Common myeloid progenitor, CD34-positive (primary cell): ENCODE data around the gene RPL18.
A peak's percentile ranks its signal among the peaks of the same experiment; 100 is the strongest.

Experiments
- CTCF ChIA-PET: fragments of 350-600 bp; sonication (Branson Sonifier 250); formaldehyde crosslinking; loops from one replicate; lab custom pipeline; 2021; ENCODE audit warnings: antibody characterized with exemption; lab: Charles Lee
- POLR2A ChIA-PET: fragments of 350-600 bp; sonication (Branson Sonifier 250); formaldehyde crosslinking; loops from one replicate; lab custom pipeline; 2021; ENCODE audit warnings: antibody characterized with exemption; lab: Charles Lee
- DNase-seq, 3 donors: peaks; one replicate each; pipeline versions ENCODE4 v3.0.0 to v3.0.0-alpha.2; 2013
- H3K27ac ChIP-seq, 2 experiments: 1 replicate in 1 of 2; 2 replicates in 1 of 2; pipeline ENCODE4 v1.7.0; 2013; ENCODE audit warnings: inconsistent platforms in 2 of 2, low read length in 2 of 2, mild to moderate bottlenecking in 2 of 2, low read depth in 1 of 2, moderate library complexity in 1 of 2; ENCODE audit not compliant: severe bottlenecking in 2 of 2, insufficient read depth in 1 of 2, poor library complexity in 1 of 2
- H3K27me3 ChIP-seq, 5 experiments: replicated peaks in 2 of 5; 1 replicate in 3 of 5; 2 replicates in 2 of 5; pipeline versions ENCODE4 v1.6.1 to v1.7.0; 2013; ENCODE audit warnings: low read length in 4 of 5, mild to moderate bottlenecking in 2 of 5, moderate library complexity in 2 of 5, inconsistent platforms in 1 of 5; ENCODE audit not compliant: insufficient read depth in 5 of 5, control insufficient read depth in 4 of 5
- H3K36me3 ChIP-seq, 4 experiments: 1 replicate in 2 of 4; 2 replicates in 2 of 4; pipeline versions ENCODE4 v1.6.1 to v1.7.0; 2013; ENCODE audit warnings: low read length in 3 of 4, control low read depth in 1 of 4, mild to moderate bottlenecking in 1 of 4; ENCODE audit not compliant: control insufficient read depth in 4 of 4, insufficient read depth in 4 of 4
- H3K4me1 ChIP-seq, 4 experiments: 1 replicate in 3 of 4; 2 replicates in 1 of 4; pipeline versions ENCODE4 v1.6.1 to v1.7.1; 2013; ENCODE audit warnings: low read length in 3 of 4, mild to moderate bottlenecking in 3 of 4, control low read depth in 1 of 4, inconsistent platforms in 1 of 4, moderate library complexity in 1 of 4; ENCODE audit not compliant: control insufficient read depth in 4 of 4, insufficient read depth in 4 of 4; ENCODE audit errors: control extremely low read depth in 1 of 4
- H3K4me3 ChIP-seq, 7 experiments: 1 replicate in 4 of 7; 2 replicates in 3 of 7; pipeline versions ENCODE4 v1.5.1 to v1.7.0; 2013; ENCODE audit warnings: mild to moderate bottlenecking in 7 of 7, low read length in 6 of 7, moderate library complexity in 6 of 7, inconsistent platforms in 2 of 7, low read depth in 2 of 7, control low read depth in 1 of 7; ENCODE audit not compliant: insufficient read depth in 4 of 7, control insufficient read depth in 1 of 7; ENCODE audit errors: extremely low read depth in 1 of 7
- H3K9me3 ChIP-seq, 5 experiments: 1 replicate in 4 of 5; 2 replicates in 1 of 5; pipeline versions ENCODE4 v1.6.1 to v1.7.1; 2013; ENCODE audit warnings: low read length in 4 of 5, mild to moderate bottlenecking in 2 of 5, inconsistent platforms in 1 of 5, low read depth in 1 of 5, moderate library complexity in 1 of 5; ENCODE audit not compliant: control insufficient read depth in 4 of 5, insufficient read depth in 2 of 5; ENCODE audit errors: control extremely low read depth in 1 of 5
- WGBS: methylation state at CpG from one replicate; pipeline ENCODE4 v1.1.5; 2013; ENCODE audit not compliant: insufficient coverage; 5-methylcytosine and 5-hydroxymethylcytosine counted together

Gene RPL18

GRCh38 chr19:48575931-48576622 lies 42.9 kb downstream of the RPL18 start:
- Histone ChIP-seq H3K9me3 (no peaks in the 10 kb centered on the region), H3K4me1 (no peaks in the 10 kb centered on the region), H3K27me3 (no peaks in the 10 kb centered on the region), H3K36me3 (no peaks in the 10 kb centered on the region), H3K27ac (no peak overlapping the region), H3K4me3 (no peak overlapping the region)
- 100% methylated on average over 3 of the region's 23 CpGs for WGBS
- ChIA-PET POLR2A (interaction anchor here (0.6 kb wide), 1 partner anchor 1127 kb away, joined by 4 read pairs; no protein-coding TSS in a partner anchor), CTCF (interaction anchor here (0.9 kb wide), 1 partner anchor 19 kb away, joined by 3 read pairs; no protein-coding TSS in a partner anchor)
- no peak for DNase-seq

- H3K4me3 ChIP-seq = no peak overlapping the region
- H3K27ac ChIP-seq = no peak overlapping the region
- ChIA-PET CTCF (interaction anchor here (1.4 to 5.8 kb wide), 2 partner anchors 12 to 31 kb away, joined by 3 to 22 read pairs; no protein-coding TSS in a partner anchor), POLR2A (no interaction called here)
- H3K27me3 ChIP-seq = peaks cover 0 to 6% (median 4%) of the 10 kb centered on the region in 5 experiments
- H3K4me1 ChIP-seq = no peaks in the 10 kb centered on the region
- no peak for DNase-seq
- 96% methylated on average over 11 of the region's 12 CpGs for WGBS
- no peaks in the 10 kb centered on the region for H3K36me3 ChIP-seq
- H3K9me3 ChIP-seq = no peaks in the 10 kb centered on the region
These were observed 45.8 kb downstream of the RPL18 start for GRCh38 chr19:48573163-48573505.

- Histone ChIP-seq H3K27me3 (peaks cover 0 to 11% (median 8%) of the 10 kb centered on the region in 5 experiments), H3K4me1 (no peaks in the 10 kb centered on the region), H3K36me3 (no peaks in the 10 kb centered on the region), H3K9me3 (peaks cover 0 to 1% (median 0%) of the 10 kb centered on the region in 5 experiments), H3K27ac (no peak overlapping the region), H3K4me3 (no peak overlapping the region)
- WGBS = 80% methylated on average over 1 of the region's 5 CpGs
- CTCF ChIA-PET = interaction anchor here (0.6 to 5.8 kb wide), 2 partner anchors 13 to 19 kb away, joined by 3 to 22 read pairs; no protein-coding TSS in a partner anchor
- POLR2A ChIA-PET = no interaction called here
- no peak for DNase-seq
These were observed 47.4 kb downstream of the RPL18 start for GRCh38 chr19:48571378-48572162.

- no peak for DNase-seq
- peaks cover 0 to 11% (median 9%) of the 10 kb centered on the region in 5 experiments for H3K27me3 ChIP-seq
- ChIA-PET CTCF (interaction anchor here (5.8 kb wide), 1 partner anchor 15 kb away, joined by 22 read pairs; no protein-coding TSS in a partner anchor), POLR2A (no interaction called here)
- WGBS = 86% methylated on average over 8 of the region's 11 CpGs
- H3K36me3 ChIP-seq = no peaks in the 10 kb centered on the region
- peaks cover 0 to 1% (median 0%) of the 10 kb centered on the region in 5 experiments for H3K9me3 ChIP-seq
- no peaks in the 10 kb centered on the region for H3K4me1 ChIP-seq
- no peak overlapping the region for H3K4me3 ChIP-seq
- H3K27ac ChIP-seq = no peak overlapping the region
These were observed 49.2 kb downstream of the RPL18 start for GRCh38 chr19:48569814-48570213.

- H3K27me3 ChIP-seq = peaks cover 0 to 11% (median 9%) of the 10 kb centered on the region in 5 experiments
- no peaks in the 10 kb centered on the region for H3K4me1 ChIP-seq
- peak; percentile 22 to 52 (median 45) for DNase-seq
- H3K4me3 ChIP-seq = no peak overlapping the region
- CTCF ChIA-PET = interaction anchor here (1.2 kb wide), 1 partner anchor 15 kb away, joined by 3 read pairs; no protein-coding TSS in a partner anchor
- 59% methylated on average over 18 of the region's 19 CpGs for WGBS
- H3K27ac ChIP-seq = no peak overlapping the region
- no peaks in the 10 kb centered on the region for H3K36me3 ChIP-seq
- POLR2A ChIA-PET = interaction anchor here (0.9 kb wide), 1 partner anchor 10 kb away, joined by 3 read pairs; no protein-coding TSS in a partner anchor
- peaks cover 0 to 1% (median 0%) of the 10 kb centered on the region in 5 experiments for H3K9me3 ChIP-seq
These were observed 50.6 kb downstream of the RPL18 start for GRCh38 chr19:48568345-48568886.
